ENCODE data around the gene ZNF311. TPM values are rescaled to one million over a fixed set of nuclear protein-coding genes. Genes with fewer than 3 reads are reported as not detected.

ZNF311 gene
- total and polyA plus RNA-seq, 2 of the 13 experiments (the other 11 are each of a cell fraction or from before 2014, with no cell fraction given): not detected

GRCh38 chr6:29028821-29029220, 23.7 kb upstream of the ZNF311 start:
- ChIA-PET CTCF (ENCODE audit: low intra/inter-chr PET ratio, low total read pairs) (no interaction called here), POLR2A (no interaction called here)
- Histone ChIP-seq H3K79me2 (ENCODE audit: insufficient read depth, low read length) (no peaks in the 10 kb centered on the region), H3K4me2 (ENCODE audit: low read depth, low read length) (no peak overlapping the region), H3K9ac (ENCODE audit: insufficient read depth, low read depth, low read length) (no peak overlapping the region), H3K27ac (ENCODE audit: extremely low read length, insufficient read depth, low read length) (no peak overlapping the region), H2AFZ (ENCODE audit: low read length) (no peak overlapping the region), H3K36me3 (replicated peaks in 1 of 2; ENCODE audit: control insufficient read depth in 1 of 2, insufficient read depth in 2 of 2, low read length in 2 of 2) (no peaks in the 10 kb centered on the region), H3K4me1 (ENCODE audit: insufficient read depth, low read length) (no peaks in the 10 kb centered on the region), H3K9me3 (ENCODE audit: low read length) (no peaks in the 10 kb centered on the region), H3K4me3 (replicated peaks in 1 of 3; ENCODE audit: insufficient read depth in 1 of 3, low read depth in 2 of 3, low read length in 3 of 3) (no peak overlapping the region), H3K27me3 (ENCODE audit: control insufficient read depth in 1 of 2, insufficient read depth in 2 of 2, low read length in 2 of 2) (no peaks in the 10 kb centered on the region), H4K20me1 (ENCODE audit: insufficient read depth, low read length) (no peaks in the 10 kb centered on the region)
- 74% methylated on average over 13 of the region's 13 CpGs for WGBS (ENCODE audit: low lambda C conversion rate)
- intact Hi-C loops (cut with micrococcal nuclease; ENCODE audit: unreplicated experiment) (no loop called here), in situ Hi-C loops (cut with HindIII; ENCODE audit: extremely low pct_ligation_motif_present, low pct_unique_long_range_greater_than_20kb) (no loop called here)
- FAIRE-seq (no peak), ATAC-seq (no peak), DNase-seq (ENCODE audit: low spot score) (no peak)
- TF ChIP-seq ZBTB1 (CRISPR knock-in tag; IDR thresholded peaks at IDR 0.05; ENCODE audit: borderline replicate concordance): no peak
- no TSS peak for BruUV-seq (replicated peaks)

GRCh38 chr6:29025927-29026585, 20.9 kb upstream of the ZNF311 start:
- Histone ChIP-seq H3K4me1 (ENCODE audit: insufficient read depth, low read length) (no peaks in the 10 kb centered on the region), H4K20me1 (ENCODE audit: insufficient read depth, low read length) (no peaks in the 10 kb centered on the region), H3K36me3 (replicated peaks in 1 of 2; ENCODE audit: control insufficient read depth in 1 of 2, insufficient read depth in 2 of 2, low read length in 2 of 2) (no peaks in the 10 kb centered on the region), H3K9me3 (ENCODE audit: low read length) (no peaks in the 10 kb centered on the region), H3K4me3 (replicated peaks in 1 of 3; ENCODE audit: insufficient read depth in 1 of 3, low read depth in 2 of 3, low read length in 3 of 3) (no peak overlapping the region), H3K27me3 (ENCODE audit: control insufficient read depth in 1 of 2, insufficient read depth in 2 of 2, low read length in 2 of 2) (no peaks in the 10 kb centered on the region), H3K9ac (ENCODE audit: insufficient read depth, low read depth, low read length) (no peak overlapping the region), H3K4me2 (ENCODE audit: low read depth, low read length) (no peak overlapping the region), H3K27ac (ENCODE audit: extremely low read length, insufficient read depth, low read length) (no peak overlapping the region), H3K79me2 (ENCODE audit: insufficient read depth, low read length) (no peaks in the 10 kb centered on the region), H2AFZ (ENCODE audit: low read length) (no peak overlapping the region)
- in situ Hi-C loops (cut with HindIII; ENCODE audit: extremely low pct_ligation_motif_present, low pct_unique_long_range_greater_than_20kb) (no loop called here), intact Hi-C loops (cut with micrococcal nuclease; ENCODE audit: unreplicated experiment) (no loop called here)
- ChIA-PET POLR2A (no interaction called here), CTCF (ENCODE audit: low intra/inter-chr PET ratio, low total read pairs) (no interaction called here)
- 4% methylated on average over 2 of the region's 2 CpGs for WGBS (ENCODE audit: low lambda C conversion rate)
- TF ChIP-seq ZNF619 (CRISPR knock-in tag; IDR thresholded peaks at IDR 0.05) (no peak), NFKBIZ (CRISPR knock-in tag; IDR thresholded peaks at IDR 0.05) (no peak), HES4 (CRISPR knock-in tag; IDR thresholded peaks at IDR 0.05; ENCODE audit: borderline replicate concordance) (no peak), CEBPB (IDR thresholded peaks at IDR 0.05; ENCODE audit: borderline replicate concordance, low read depth, low read length) (peak; percentile 33; the same call in 1 of the 2 replicates), NR2F6 (IDR thresholded peaks at IDR 0.05) (no peak), NR2F6 (CRISPR knock-in tag; IDR thresholded peaks at IDR 0.05) (no peak)
- FAIRE-seq: no peak
- ATAC-seq: no peak
- DNase-seq (ENCODE audit: low spot score): no peak
- BruUV-seq (replicated peaks): no TSS peak
